Inferior parietal cortex (tissue), 1 donor: ENCODE results near the gene EFCAB8.
"Not testable (repeated sequence)": the region's sequence is repeated elsewhere in the genome, so short reads cannot be mapped to it uniquely, and the experiment has no call there.

Experiments used
- DNase-seq: peaks from one replicate; pipeline ENCODE4 v3.0.0-alpha.2; 2016; ENCODE audit errors: extremely low spot score

The EFCAB8 gene

GRCh38 chr20:32972181-32973076 lies 113.7 kb downstream of the EFCAB8 start:
- no peak for DNase-seq

GRCh38 chr20:32973077-32973717 lies 114.5 kb downstream of the EFCAB8 start:
- DNase-seq: no peak

GRCh38 chr20:32974204-32975064 lies 115.7 kb downstream of the EFCAB8 start:
- not testable (repeated sequence) for DNase-seq

GRCh38 chr20:32975121-32975520 lies 116.4 kb downstream of the EFCAB8 start:
- DNase-seq: not testable (repeated sequence)

- no peak for DNase-seq
Observed at GRCh38 chr20:32975698-32976674, 117.3 kb downstream of the EFCAB8 start.

- DNase-seq: no peak
Observed at GRCh38 chr20:32976746-32977145, 118.0 kb downstream of the EFCAB8 start.

GRCh38 chr20:32977281-32978008 lies 118.7 kb downstream of the EFCAB8 start:
- no peak for DNase-seq

GRCh38 chr20:32978009-32978335 lies 119.2 kb downstream of the EFCAB8 start:
- no peak for DNase-seq

GRCh38 chr20:32979201-32979998 lies 120.7 kb downstream of the EFCAB8 start:
- no peak for DNase-seq

GRCh38 chr20:32980131-32980941 lies 121.6 kb downstream of the EFCAB8 start:
- DNase-seq: peak; percentile 78

- peak; percentile 16 for DNase-seq
Observed at GRCh38 chr20:32980990-32981389, 122.3 kb downstream of the EFCAB8 start.

GRCh38 chr20:32982617-32983458 lies 124.1 kb downstream of the EFCAB8 start:
- peak; percentile 5 for DNase-seq

GRCh38 chr20:32983459-32984112 lies 124.9 kb downstream of the EFCAB8 start:
- no peak for DNase-seq

- DNase-seq: peak; percentile 69
Observed at GRCh38 chr20:32984196-32984595, 125.5 kb downstream of the EFCAB8 start.

- no peak for DNase-seq
Observed at GRCh38 chr20:32984631-32985354, 126.1 kb downstream of the EFCAB8 start.

- DNase-seq: no peak
Observed at GRCh38 chr20:32985596-32985995, 126.9 kb downstream of the EFCAB8 start.
